ENCODE results near the gene ARL2BP. TPM values are rescaled to one million over a fixed set of nuclear protein-coding genes. Genes with fewer than 3 reads are reported as not detected.
A peak's percentile ranks its signal among the peaks of the same experiment; 100 is the strongest.

ARL2BP gene
- total and polyA plus RNA-seq, 9 of the 15 experiments (the other 6 are each of a cell fraction or from before 2014, with no cell fraction given), result 16.7 to 41.8 (median 27.2) TPM

DNA sequence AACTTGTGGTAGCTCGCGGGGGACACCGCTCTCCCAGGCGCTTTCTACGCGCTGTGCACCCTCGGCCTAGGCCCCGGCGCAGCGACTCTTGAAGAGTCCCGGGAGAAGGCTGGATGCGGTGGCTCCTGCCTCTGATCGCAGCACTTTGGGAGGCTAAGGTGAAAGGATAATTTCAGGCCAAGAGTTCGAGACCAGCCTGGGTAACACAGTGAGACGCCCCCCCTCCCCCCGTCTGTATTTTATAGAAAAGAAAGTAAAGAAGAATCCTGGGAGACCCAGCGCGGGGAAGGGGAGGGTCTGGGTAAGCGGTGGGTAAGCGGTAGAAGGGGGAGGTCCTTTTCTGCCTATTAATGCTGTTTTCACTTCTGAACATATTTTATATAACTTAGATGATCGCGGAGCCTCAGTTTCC lies 39.9 kb downstream of the ARL2BP start (continued):
- TF ChIP-seq SMAD4 (CRISPR knock-in tag; conservative IDR thresholded peaks at IDR 0.05) (0 out of 2 replicates have a peak, but pooled peaks have one; percentile 5), MCM2 (IDR thresholded peaks at IDR 0.05; ENCODE audit: low read depth) (no peak), ZNF785 (CRISPR knock-in tag; IDR thresholded peaks at IDR 0.05) (no peak), ARID1B (IDR thresholded peaks at IDR 0.05) (no peak)

DNA sequence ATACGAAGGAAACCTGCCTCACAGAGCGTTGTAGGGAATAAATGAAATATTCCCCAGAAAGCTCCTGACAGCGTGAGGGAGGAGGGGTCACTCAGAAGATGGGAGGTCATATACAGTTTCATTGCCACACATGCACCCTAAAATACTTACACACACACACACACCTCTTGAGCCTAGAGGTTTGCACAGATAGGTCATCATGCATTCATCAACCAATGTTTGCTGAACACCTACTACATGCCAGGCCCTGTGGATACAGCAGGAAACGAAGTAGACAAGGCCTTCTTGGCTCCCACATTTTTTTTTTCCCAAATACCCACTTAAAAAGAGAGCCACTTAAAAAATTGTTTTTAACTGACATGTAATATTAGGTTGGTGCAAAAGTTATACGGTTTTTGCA lies 40.3 kb downstream of the ARL2BP start:
- DNase-seq (ENCODE audit: extremely low read depth in 1 of 4, low spot score in 3 of 4), result no peak
- Histone ChIP-seq H2AFZ (ENCODE audit: low read depth, low read length) (no peak overlapping the region; the same call in 1 of the 2 replicates), H3K4me1 (replicated peaks in 1 of 2; ENCODE audit: control insufficient read depth in 2 of 2, insufficient read depth in 2 of 2, low read length in 2 of 2) (peaks cover 6 to 23% of the 10 kb centered on the region in 2 experiments; a peak in 4 of 5 replicates), H3K9me3 (replicated peaks; ENCODE audit: control insufficient read depth, insufficient read depth, low read depth, low read length) (no peaks in the 10 kb centered on the region), H4K20me1 (replicated peaks; ENCODE audit: control insufficient read depth, insufficient read depth, low read length) (no peaks in the 10 kb centered on the region), H3K9ac (ENCODE audit: insufficient read depth in 1 of 2, low read depth in 2 of 2, low read length in 2 of 2) (no peak overlapping the region; a peak in 1 of 4 replicates), H3K27me3 (ENCODE audit: control insufficient read depth in 2 of 2, insufficient read depth in 2 of 2, low read length in 2 of 2) (peaks cover 4 to 19% of the 10 kb centered on the region in 2 experiments; a peak in 4 of 5 replicates), H3K9me1 (ENCODE audit: control insufficient read depth, insufficient read depth, low read length) (no peaks in the 10 kb centered on the region), H3K4me2 (ENCODE audit: insufficient read depth, low read length) (no peak overlapping the region; the same call in 1 of the 2 replicates), H3K4me3 (no peak overlapping the region), H3K27ac (ENCODE audit: extremely low read depth, low read depth, low read length) (no peak overlapping the region), H3K36me3 (ENCODE audit: control insufficient read depth, insufficient read depth, low read length) (no peaks in the 10 kb centered on the region), H3K79me2 (ENCODE audit: control insufficient read depth, insufficient read depth, low read length) (no peaks in the 10 kb centered on the region)
- FAIRE-seq, result no peak
- TF ChIP-seq, protein P1, sequence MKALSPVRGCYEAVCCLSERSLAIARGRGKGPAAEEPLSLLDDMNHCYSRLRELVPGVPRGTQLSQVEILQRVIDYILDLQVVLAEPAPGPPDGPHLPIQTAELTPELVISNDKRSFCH (CRISPR knock-in tag; IDR thresholded peaks at IDR 0.05), result no peak
- TF ChIP-seq, protein P1 (tag; IDR thresholded peaks at IDR 0.05), result no peak
- TF ChIP-seq, protein P2, sequence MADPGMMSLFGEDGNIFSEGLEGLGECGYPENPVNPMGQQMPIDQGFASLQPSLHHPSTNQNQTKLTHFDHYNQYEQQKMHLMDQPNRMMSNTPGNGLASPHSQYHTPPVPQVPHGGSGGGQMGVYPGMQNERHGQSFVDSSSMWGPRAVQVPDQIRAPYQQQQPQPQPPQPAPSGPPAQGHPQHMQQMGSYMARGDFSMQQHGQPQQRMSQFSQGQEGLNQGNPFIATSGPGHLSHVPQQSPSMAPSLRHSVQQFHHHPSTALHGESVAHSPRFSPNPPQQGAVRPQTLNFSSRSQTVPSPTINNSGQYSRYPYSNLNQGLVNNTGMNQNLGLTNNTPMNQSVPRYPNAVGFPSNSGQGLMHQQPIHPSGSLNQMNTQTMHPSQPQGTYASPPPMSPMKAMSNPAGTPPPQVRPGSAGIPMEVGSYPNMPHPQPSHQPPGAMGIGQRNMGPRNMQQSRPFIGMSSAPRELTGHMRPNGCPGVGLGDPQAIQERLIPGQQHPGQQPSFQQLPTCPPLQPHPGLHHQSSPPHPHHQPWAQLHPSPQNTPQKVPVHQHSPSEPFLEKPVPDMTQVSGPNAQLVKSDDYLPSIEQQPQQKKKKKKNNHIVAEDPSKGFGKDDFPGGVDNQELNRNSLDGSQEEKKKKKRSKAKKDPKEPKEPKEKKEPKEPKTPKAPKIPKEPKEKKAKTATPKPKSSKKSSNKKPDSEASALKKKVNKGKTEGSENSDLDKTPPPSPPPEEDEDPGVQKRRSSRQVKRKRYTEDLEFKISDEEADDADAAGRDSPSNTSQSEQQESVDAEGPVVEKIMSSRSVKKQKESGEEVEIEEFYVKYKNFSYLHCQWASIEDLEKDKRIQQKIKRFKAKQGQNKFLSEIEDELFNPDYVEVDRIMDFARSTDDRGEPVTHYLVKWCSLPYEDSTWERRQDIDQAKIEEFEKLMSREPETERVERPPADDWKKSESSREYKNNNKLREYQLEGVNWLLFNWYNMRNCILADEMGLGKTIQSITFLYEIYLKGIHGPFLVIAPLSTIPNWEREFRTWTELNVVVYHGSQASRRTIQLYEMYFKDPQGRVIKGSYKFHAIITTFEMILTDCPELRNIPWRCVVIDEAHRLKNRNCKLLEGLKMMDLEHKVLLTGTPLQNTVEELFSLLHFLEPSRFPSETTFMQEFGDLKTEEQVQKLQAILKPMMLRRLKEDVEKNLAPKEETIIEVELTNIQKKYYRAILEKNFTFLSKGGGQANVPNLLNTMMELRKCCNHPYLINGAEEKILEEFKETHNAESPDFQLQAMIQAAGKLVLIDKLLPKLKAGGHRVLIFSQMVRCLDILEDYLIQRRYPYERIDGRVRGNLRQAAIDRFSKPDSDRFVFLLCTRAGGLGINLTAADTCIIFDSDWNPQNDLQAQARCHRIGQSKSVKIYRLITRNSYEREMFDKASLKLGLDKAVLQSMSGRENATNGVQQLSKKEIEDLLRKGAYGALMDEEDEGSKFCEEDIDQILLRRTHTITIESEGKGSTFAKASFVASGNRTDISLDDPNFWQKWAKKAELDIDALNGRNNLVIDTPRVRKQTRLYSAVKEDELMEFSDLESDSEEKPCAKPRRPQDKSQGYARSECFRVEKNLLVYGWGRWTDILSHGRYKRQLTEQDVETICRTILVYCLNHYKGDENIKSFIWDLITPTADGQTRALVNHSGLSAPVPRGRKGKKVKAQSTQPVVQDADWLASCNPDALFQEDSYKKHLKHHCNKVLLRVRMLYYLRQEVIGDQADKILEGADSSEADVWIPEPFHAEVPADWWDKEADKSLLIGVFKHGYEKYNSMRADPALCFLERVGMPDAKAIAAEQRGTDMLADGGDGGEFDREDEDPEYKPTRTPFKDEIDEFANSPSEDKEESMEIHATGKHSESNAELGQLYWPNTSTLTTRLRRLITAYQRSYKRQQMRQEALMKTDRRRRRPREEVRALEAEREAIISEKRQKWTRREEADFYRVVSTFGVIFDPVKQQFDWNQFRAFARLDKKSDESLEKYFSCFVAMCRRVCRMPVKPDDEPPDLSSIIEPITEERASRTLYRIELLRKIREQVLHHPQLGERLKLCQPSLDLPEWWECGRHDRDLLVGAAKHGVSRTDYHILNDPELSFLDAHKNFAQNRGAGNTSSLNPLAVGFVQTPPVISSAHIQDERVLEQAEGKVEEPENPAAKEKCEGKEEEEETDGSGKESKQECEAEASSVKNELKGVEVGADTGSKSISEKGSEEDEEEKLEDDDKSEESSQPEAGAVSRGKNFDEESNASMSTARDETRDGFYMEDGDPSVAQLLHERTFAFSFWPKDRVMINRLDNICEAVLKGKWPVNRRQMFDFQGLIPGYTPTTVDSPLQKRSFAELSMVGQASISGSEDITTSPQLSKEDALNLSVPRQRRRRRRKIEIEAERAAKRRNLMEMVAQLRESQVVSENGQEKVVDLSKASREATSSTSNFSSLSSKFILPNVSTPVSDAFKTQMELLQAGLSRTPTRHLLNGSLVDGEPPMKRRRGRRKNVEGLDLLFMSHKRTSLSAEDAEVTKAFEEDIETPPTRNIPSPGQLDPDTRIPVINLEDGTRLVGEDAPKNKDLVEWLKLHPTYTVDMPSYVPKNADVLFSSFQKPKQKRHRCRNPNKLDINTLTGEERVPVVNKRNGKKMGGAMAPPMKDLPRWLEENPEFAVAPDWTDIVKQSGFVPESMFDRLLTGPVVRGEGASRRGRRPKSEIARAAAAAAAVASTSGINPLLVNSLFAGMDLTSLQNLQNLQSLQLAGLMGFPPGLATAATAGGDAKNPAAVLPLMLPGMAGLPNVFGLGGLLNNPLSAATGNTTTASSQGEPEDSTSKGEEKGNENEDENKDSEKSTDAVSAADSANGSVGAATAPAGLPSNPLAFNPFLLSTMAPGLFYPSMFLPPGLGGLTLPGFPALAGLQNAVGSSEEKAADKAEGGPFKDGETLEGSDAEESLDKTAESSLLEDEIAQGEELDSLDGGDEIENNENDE (IDR thresholded peaks at IDR 0.05; ENCODE audit: low read depth, low read length), result no peak
- TF ChIP-seq MCM7 (IDR thresholded peaks at IDR 0.05), result no peak
- intact Hi-C loops (cut with micrococcal nuclease) (no loop called here), in situ Hi-C loops (cut with MboI) (no loop called here)
- POLR2A ChIA-PET, result no interaction called here
- BruUV-seq (replicated peaks), result no TSS peak
- no peak for ATAC-seq
- CTCF ChIA-PET (ENCODE audit: low intra/inter-chr PET ratio), result no interaction called here
- WGBS (ENCODE audit: insufficient coverage, low coverage, missing lambda C conversion rate), result 77% methylated on average over 5 of the region's 5 CpGs

Data from K562 (cell line).